SKM-1 (cell line): ENCODE measurements around the gene DNAJC12.
"Not testable (repeated sequence)": the region's sequence is repeated elsewhere in the genome, so short reads cannot be mapped to it uniquely, and the experiment has no call there.

ENCODE experiments used
- DNase-seq: peaks from one replicate; lab custom pipeline; 2025; ENCODE audit not compliant: unreplicated experiment; lab: John Stamatoyannopoulos, UW

Gene DNAJC12

GRCh38 chr10:67837541-67838314 lies at the start of gene DNAJC12:
DNAJC12 (minus strand) TSS chr10:67838188; CDS start chr10:67838011, 177 bp downstream.
- peak; percentile 29 for DNase-seq

GRCh38 chr10:67884842-67885670 lies 47.1 kb upstream of the DNAJC12 start:
- DNase-seq: peak; percentile 62

GRCh38 chr10:67884313-67884841 lies 46.4 kb upstream of the DNAJC12 start, which contains the start of gene SIRT1:
SIRT1 (plus strand) TSS chr10:67884656; CDS start chr10:67884722, 66 bp downstream.
- DNase-seq: peak; percentile 88

GRCh38 chr10:67883710-67884312 lies 45.8 kb upstream of the DNAJC12 start:
- no peak for DNase-seq

- no peak for DNase-seq
Measured at GRCh38 chr10:67878133-67878532, 40.1 kb upstream of the DNAJC12 start.

- DNase-seq: not testable (repeated sequence)
Measured at GRCh38 chr10:67877421-67877820, 39.4 kb upstream of the DNAJC12 start.

GRCh38 chr10:67875340-67876238 lies 37.6 kb upstream of the DNAJC12 start:
- DNase-seq: no peak

- no peak for DNase-seq
Measured at GRCh38 chr10:67869996-67870395, 32.0 kb upstream of the DNAJC12 start.

- no peak for DNase-seq
Measured at GRCh38 chr10:67868132-67868531, 30.1 kb upstream of the DNAJC12 start.

GRCh38 chr10:67864607-67865371 lies 26.8 kb upstream of the DNAJC12 start:
- no peak for DNase-seq

- no peak for DNase-seq
Measured at GRCh38 chr10:67863094-67863493, 25.1 kb upstream of the DNAJC12 start.

GRCh38 chr10:67861750-67862432 lies 23.9 kb upstream of the DNAJC12 start:
- DNase-seq: no peak

- DNase-seq: no peak
Measured at GRCh38 chr10:67858971-67859370, 21.0 kb upstream of the DNAJC12 start.

GRCh38 chr10:67853512-67853911 lies 15.5 kb upstream of the DNAJC12 start:
- DNase-seq: no peak

GRCh38 chr10:67852761-67853160 lies 14.8 kb upstream of the DNAJC12 start:
- no peak for DNase-seq

GRCh38 chr10:67851186-67851585 lies 13.2 kb upstream of the DNAJC12 start:
- DNase-seq: no peak

- DNase-seq: peak; percentile 93
Measured at GRCh38 chr10:67849331-67850011, 11.5 kb upstream of the DNAJC12 start.

- no peak for DNase-seq
Measured at GRCh38 chr10:67843284-67843683, 5.3 kb upstream of the DNAJC12 start.
